Neural cell (in vitro differentiated cells): ENCODE measurements around the gene UBE2N.

Experiments
- CTCF ChIP-seq: fragments of 450-650 bp; IDR thresholded peaks from 2 replicates; pipeline ENCODE4 v1.5.1; 2014; ENCODE audit warnings: antibody characterized with exemption, mild to moderate bottlenecking, moderate library complexity; ENCODE audit not compliant: poor library complexity, severe bottlenecking
- EP300 ChIP-seq: fragments of 450-650 bp; conservative IDR thresholded peaks from 2 replicates; pipeline ENCODE4 v1.6.1; 2014; ENCODE audit warnings: antibody characterized with exemption, mild to moderate bottlenecking, moderate library complexity; ENCODE audit not compliant: poor library complexity, severe bottlenecking
- EZH2 ChIP-seq: fragments of 200-600, 300-800 bp; shearing (Covaris generic), sonication (generic); IDR thresholded peaks from 2 replicates; pipeline ENCODE4 v1.6.1; 2014; ENCODE audit warnings: antibody characterized with exemption, low read length, borderline replicate concordance, mild to moderate bottlenecking; ENCODE audit not compliant: insufficient read depth, poor library complexity, severe bottlenecking
- MXI1 ChIP-seq: fragments of 450-650 bp; conservative IDR thresholded peaks from 2 replicates; pipeline ENCODE4 v1.6.1; 2014; ENCODE audit warnings: antibody characterized with exemption, mild to moderate bottlenecking; ENCODE audit not compliant: poor library complexity, severe bottlenecking
- POLR2AphosphoS5 ChIP-seq: IDR thresholded peaks from 2 replicates; pipeline ENCODE4 v1.6.1; 2012
- RAD21 ChIP-seq: fragments of 450-650 bp; conservative IDR thresholded peaks from 2 replicates; pipeline ENCODE4 v1.6.1; 2014; ENCODE audit warnings: antibody characterized with exemption, mild to moderate bottlenecking, moderate library complexity
- REST ChIP-seq: IDR thresholded peaks from 2 replicates; pipeline ENCODE4 v1.6.1; 2012; ENCODE audit warnings: borderline replicate concordance
- SMC3 ChIP-seq: fragments of 450-650 bp; conservative IDR thresholded peaks from 2 replicates; pipeline ENCODE4 v1.6.1; 2014; ENCODE audit warnings: antibody characterized with exemption, mild to moderate bottlenecking, moderate library complexity; ENCODE audit not compliant: poor library complexity
- TAF1 ChIP-seq: IDR thresholded peaks from 2 replicates; pipeline ENCODE4 v1.6.1; 2012; ENCODE audit warnings: low read depth

GRCh38 chr12:93448796-93449195, 7.0 kb upstream of the UBE2N start:
- no peak for TF ChIP-seq CTCF
- TF ChIP-seq EP300, result no peak
- no peak for TF ChIP-seq REST
- TF ChIP-seq RAD21, result no peak
- TF ChIP-seq POLR2AphosphoS5, result no peak
- TF ChIP-seq TAF1, result no peak
- no peak for TF ChIP-seq EZH2
- TF ChIP-seq MXI1, result no peak
- no peak for TF ChIP-seq SMC3
